Measurements from ENCODE around the gene RNF113B. TPM values are rescaled to one million over a fixed set of nuclear protein-coding genes. Genes with fewer than 3 reads are reported as not detected.
A peak's percentile ranks its signal among the peaks of the same experiment; 100 is the strongest.

RNF113B gene
- total and polyA plus RNA-seq, 2 experiments from 2014 or later, result 0.19 TPM; not detected in 1

DNA sequence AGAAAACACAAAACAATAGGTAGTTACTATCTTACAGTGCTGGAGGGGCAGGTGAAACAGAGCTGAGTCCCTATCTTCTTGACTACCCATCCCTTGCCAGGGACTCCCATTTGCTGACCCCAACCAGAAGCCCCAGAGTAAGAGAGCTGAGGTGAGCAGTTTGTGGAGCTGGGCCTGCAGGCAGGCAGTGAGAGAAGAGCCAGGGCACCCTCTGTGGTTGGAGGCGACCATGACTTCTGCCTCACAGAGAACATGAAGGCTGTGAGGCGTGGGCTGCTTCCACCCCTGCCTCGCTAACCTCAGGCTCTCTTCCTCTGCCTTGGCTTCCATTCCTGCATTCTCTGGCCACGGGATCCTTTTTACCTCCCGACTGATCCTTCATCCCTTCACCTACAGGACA, 47.5 kb upstream of the RNF113B start:
- no peaks in the 10 kb centered on the region for H3K9me2 ChIP-seq (ENCODE audit: insufficient read depth)
- H3K27ac Mint-ChIP-seq, result no peak overlapping the region
- H3K4me1 ChIP-seq (ENCODE audit: insufficient read depth), result 0 out of 2 replicates have a peak, but pooled peaks cover 4% of the 10 kb centered on the region
- no peaks in the 10 kb centered on the region for H3K36me3 ChIP-seq (ENCODE audit: insufficient read depth)
- TF ChIP-seq JUNB (IDR thresholded peaks at IDR 0.05; ENCODE audit: unreplicated experiment) (no peak), POLR2AphosphoS5 (IDR thresholded peaks at IDR 0.05; ENCODE audit: low read depth) (no peak), EZH2phosphoT487 (IDR thresholded peaks at IDR 0.05; ENCODE audit: unreplicated experiment) (no peak)
- TF ChIP-seq, protein P1, sequence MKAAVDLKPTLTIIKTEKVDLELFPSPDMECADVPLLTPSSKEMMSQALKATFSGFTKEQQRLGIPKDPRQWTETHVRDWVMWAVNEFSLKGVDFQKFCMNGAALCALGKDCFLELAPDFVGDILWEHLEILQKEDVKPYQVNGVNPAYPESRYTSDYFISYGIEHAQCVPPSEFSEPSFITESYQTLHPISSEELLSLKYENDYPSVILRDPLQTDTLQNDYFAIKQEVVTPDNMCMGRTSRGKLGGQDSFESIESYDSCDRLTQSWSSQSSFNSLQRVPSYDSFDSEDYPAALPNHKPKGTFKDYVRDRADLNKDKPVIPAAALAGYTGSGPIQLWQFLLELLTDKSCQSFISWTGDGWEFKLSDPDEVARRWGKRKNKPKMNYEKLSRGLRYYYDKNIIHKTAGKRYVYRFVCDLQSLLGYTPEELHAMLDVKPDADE (IDR thresholded peaks at IDR 0.05), result no peak
- TF ChIP-seq, protein P2, sequence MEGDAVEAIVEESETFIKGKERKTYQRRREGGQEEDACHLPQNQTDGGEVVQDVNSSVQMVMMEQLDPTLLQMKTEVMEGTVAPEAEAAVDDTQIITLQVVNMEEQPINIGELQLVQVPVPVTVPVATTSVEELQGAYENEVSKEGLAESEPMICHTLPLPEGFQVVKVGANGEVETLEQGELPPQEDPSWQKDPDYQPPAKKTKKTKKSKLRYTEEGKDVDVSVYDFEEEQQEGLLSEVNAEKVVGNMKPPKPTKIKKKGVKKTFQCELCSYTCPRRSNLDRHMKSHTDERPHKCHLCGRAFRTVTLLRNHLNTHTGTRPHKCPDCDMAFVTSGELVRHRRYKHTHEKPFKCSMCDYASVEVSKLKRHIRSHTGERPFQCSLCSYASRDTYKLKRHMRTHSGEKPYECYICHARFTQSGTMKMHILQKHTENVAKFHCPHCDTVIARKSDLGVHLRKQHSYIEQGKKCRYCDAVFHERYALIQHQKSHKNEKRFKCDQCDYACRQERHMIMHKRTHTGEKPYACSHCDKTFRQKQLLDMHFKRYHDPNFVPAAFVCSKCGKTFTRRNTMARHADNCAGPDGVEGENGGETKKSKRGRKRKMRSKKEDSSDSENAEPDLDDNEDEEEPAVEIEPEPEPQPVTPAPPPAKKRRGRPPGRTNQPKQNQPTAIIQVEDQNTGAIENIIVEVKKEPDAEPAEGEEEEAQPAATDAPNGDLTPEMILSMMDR (conservative IDR thresholded peaks at IDR 0.05; ENCODE audit: low read depth in 2 of 2), result peak in 1 of 2 experiments; percentile 26; a peak in 2 of 4 replicates
- H3K4me3 ChIP-seq, result no peak overlapping the region
- no peak overlapping the region for H2AFZ ChIP-seq
- peaks cover 4% of the 10 kb centered on the region for H3K27me3 Mint-ChIP-seq (ENCODE audit: insufficient read depth, low read depth, poor library complexity)
- peaks cover 81% of the 10 kb centered on the region for H3K79me2 ChIP-seq (replicated peaks; ENCODE audit: insufficient read depth)
- peaks cover 3% of the 10 kb centered on the region; the same call in 1 of the 3 replicates for H3K9me3 Mint-ChIP-seq
- H3K36me3 Mint-ChIP-seq (ENCODE audit: low read depth), result peaks cover 35% of the 10 kb centered on the region
- no peak for DNase-seq (ENCODE audit: low spot score)
- H3K4me3 Mint-ChIP-seq, result no peak overlapping the region
- H4K20me1 ChIP-seq (replicated peaks; ENCODE audit: insufficient read depth), result peaks cover 6% of the 10 kb centered on the region
- ATAC-seq, result peak; percentile 71
- H3F3A ChIP-seq (replicated peaks; ENCODE audit: low read depth), result no peaks in the 10 kb centered on the region
- H3K27me3 ChIP-seq (ENCODE audit: insufficient read depth), result no peaks in the 10 kb centered on the region
- H3K4me1 Mint-ChIP-seq, result peaks cover 12% of the 10 kb centered on the region
- H3K27ac ChIP-seq (ENCODE audit: low read depth), result no peak overlapping the region
- H3K4me2 ChIP-seq, result no peak overlapping the region

DNA sequence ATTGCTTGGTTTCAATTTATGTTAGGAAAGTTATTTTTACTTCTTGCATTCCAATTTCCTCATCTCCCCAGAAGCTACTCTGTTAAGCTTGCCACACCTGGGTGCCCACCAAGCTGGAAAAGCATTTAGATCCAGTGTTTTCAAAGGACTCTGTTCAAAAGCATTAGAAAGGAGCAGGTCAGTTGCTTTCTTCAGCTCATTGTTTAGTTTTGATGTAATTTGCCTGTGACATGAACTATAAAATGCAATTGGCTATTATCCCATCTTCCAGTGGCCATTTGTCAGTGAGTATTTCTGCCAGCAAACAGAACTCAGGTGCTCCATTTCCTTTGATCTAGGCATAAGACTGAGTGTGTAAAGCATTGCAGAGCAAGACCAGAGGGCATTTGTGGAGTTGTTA, 46.7 kb upstream of the RNF113B start:
- Mint-ChIP-seq H3K27ac (no peak overlapping the region), H3K9me3 (no peaks in the 10 kb centered on the region; the same call in 2 of the 3 replicates), H3K27me3 (ENCODE audit: insufficient read depth, low read depth, poor library complexity) (peaks cover 4% of the 10 kb centered on the region), H3K4me3 (no peak overlapping the region), H3K36me3 (ENCODE audit: low read depth) (peaks cover 32% of the 10 kb centered on the region), H3K4me1 (peaks cover 12% of the 10 kb centered on the region)
- Histone ChIP-seq H3F3A (replicated peaks; ENCODE audit: low read depth) (no peaks in the 10 kb centered on the region), H3K4me2 (no peak overlapping the region), H3K79me2 (replicated peaks; ENCODE audit: insufficient read depth) (peaks cover 83% of the 10 kb centered on the region), H3K9me2 (ENCODE audit: insufficient read depth) (no peaks in the 10 kb centered on the region), H4K20me1 (replicated peaks; ENCODE audit: insufficient read depth) (peaks cover 6% of the 10 kb centered on the region), H2AFZ (no peak overlapping the region), H3K36me3 (ENCODE audit: insufficient read depth) (no peaks in the 10 kb centered on the region), H3K27ac (ENCODE audit: low read depth) (no peak overlapping the region), H3K4me1 (ENCODE audit: insufficient read depth) (0 out of 2 replicates have a peak, but pooled peaks cover 4% of the 10 kb centered on the region), H3K4me3 (no peak overlapping the region), H3K27me3 (ENCODE audit: insufficient read depth) (no peaks in the 10 kb centered on the region)
- no peak for DNase-seq (ENCODE audit: low spot score)
- no peak for ATAC-seq
- TF ChIP-seq EZH2 (IDR thresholded peaks at IDR 0.05; ENCODE audit: low read depth, unreplicated experiment), result no peak
- no peak for TF ChIP-seq JUNB (IDR thresholded peaks at IDR 0.05; ENCODE audit: unreplicated experiment)
- TF ChIP-seq ZNF114 (CRISPR knock-in tag; IDR thresholded peaks at IDR 0.05), result no peak
- no peak for TF ChIP-seq ZNF331 (CRISPR knock-in tag; IDR thresholded peaks at IDR 0.05; ENCODE audit: low read depth)
- TF ChIP-seq EZH2phosphoT487 (IDR thresholded peaks at IDR 0.05; ENCODE audit: unreplicated experiment), result no peak
- TF ChIP-seq, protein P2 (conservative IDR thresholded peaks at IDR 0.05; ENCODE audit: low read depth in 2 of 2), result no peak
- TF ChIP-seq, protein P3, sequence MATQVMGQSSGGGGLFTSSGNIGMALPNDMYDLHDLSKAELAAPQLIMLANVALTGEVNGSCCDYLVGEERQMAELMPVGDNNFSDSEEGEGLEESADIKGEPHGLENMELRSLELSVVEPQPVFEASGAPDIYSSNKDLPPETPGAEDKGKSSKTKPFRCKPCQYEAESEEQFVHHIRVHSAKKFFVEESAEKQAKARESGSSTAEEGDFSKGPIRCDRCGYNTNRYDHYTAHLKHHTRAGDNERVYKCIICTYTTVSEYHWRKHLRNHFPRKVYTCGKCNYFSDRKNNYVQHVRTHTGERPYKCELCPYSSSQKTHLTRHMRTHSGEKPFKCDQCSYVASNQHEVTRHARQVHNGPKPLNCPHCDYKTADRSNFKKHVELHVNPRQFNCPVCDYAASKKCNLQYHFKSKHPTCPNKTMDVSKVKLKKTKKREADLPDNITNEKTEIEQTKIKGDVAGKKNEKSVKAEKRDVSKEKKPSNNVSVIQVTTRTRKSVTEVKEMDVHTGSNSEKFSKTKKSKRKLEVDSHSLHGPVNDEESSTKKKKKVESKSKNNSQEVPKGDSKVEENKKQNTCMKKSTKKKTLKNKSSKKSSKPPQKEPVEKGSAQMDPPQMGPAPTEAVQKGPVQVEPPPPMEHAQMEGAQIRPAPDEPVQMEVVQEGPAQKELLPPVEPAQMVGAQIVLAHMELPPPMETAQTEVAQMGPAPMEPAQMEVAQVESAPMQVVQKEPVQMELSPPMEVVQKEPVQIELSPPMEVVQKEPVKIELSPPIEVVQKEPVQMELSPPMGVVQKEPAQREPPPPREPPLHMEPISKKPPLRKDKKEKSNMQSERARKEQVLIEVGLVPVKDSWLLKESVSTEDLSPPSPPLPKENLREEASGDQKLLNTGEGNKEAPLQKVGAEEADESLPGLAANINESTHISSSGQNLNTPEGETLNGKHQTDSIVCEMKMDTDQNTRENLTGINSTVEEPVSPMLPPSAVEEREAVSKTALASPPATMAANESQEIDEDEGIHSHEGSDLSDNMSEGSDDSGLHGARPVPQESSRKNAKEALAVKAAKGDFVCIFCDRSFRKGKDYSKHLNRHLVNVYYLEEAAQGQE (IDR thresholded peaks at IDR 0.05; ENCODE audit: unreplicated experiment), result no peak
- no peak for TF ChIP-seq NANOG (IDR thresholded peaks at IDR 0.05; ENCODE audit: borderline replicate concordance)
- TF ChIP-seq POLR2AphosphoS5 (IDR thresholded peaks at IDR 0.05; ENCODE audit: low read depth), result no peak
- TF ChIP-seq, protein P1 (IDR thresholded peaks at IDR 0.05), result no peak
- no peak for TF ChIP-seq CREB1 (CRISPR knock-in tag; IDR thresholded peaks at IDR 0.05; ENCODE audit: low read depth)
- no peak for TF ChIP-seq STAT1 (IDR thresholded peaks at IDR 0.05; ENCODE audit: unreplicated experiment)
